Stomach (tissue), 9 donors: ENCODE results near the gene IKZF1. TPM values are rescaled to one million over a fixed set of nuclear protein-coding genes. Genes with fewer than 3 reads are reported as not detected.

ENCODE experiments used
- DNase-seq, 2 donors: peaks; one replicate each; pipeline versions ENCODE4 v3.0.0 to v3.0.0-alpha.2; 2013 to 2019
- H3K27ac ChIP-seq, 5 donors: fragments of 200-600 bp in 4 of 5; sonication (generic) in 4 of 5; one replicate each; pipeline ENCODE4 v1.5.1; 2013 to 2019; ENCODE audit warnings: mild to moderate bottlenecking in 1 of 5, moderate library complexity in 1 of 5
- H3K27me3 ChIP-seq, 3 donors: fragments of 200-600 bp; sonication (generic); one replicate each; pipeline ENCODE4 v1.5.1; 2017 to 2019; ENCODE audit warnings: mixed run types in 1 of 3
- H3K36me3 ChIP-seq, 4 donors: fragments of 200-600 bp; sonication (generic); 1 replicate in 3 of 4; 2 replicates in 1 of 4; pipeline ENCODE4 v1.5.1; 2016 to 2019
- H3K4me1 ChIP-seq, 4 donors: fragments of 200-600 bp; sonication (generic); one replicate each; pipeline ENCODE4 v1.5.1; 2016 to 2019
- H3K4me3 ChIP-seq, 4 donors: fragments of 200-600 bp; sonication (generic) in 3 of 4; one replicate each; pipeline ENCODE4 v1.5.1; 2016 to 2019; ENCODE audit warnings: mild to moderate bottlenecking in 1 of 4
- H3K9me3 ChIP-seq, 4 donors: fragments of 200-600 bp; sonication (generic); one replicate each; pipeline ENCODE4 v1.5.1; 2016 to 2019
- CTCF ChIP-seq, 7 experiments: fragments of 450-650 bp in 4 of 7; fragments of 200-600 bp in 3 of 7; sonication (generic) in 3 of 7; IDR thresholded peaks; one replicate each; pipeline ENCODE4 v1.5.1; 2016 to 2019; ENCODE audit warnings: antibody characterized with exemption in 7 of 7, control low read depth in 2 of 7, mild to moderate bottlenecking in 1 of 7
- EP300 ChIP-seq: sonication (generic); formaldehyde crosslinking; IDR thresholded peaks from one replicate; pipeline ENCODE4 v1.6.1; 2017; ENCODE audit warnings: antibody characterized with exemption
- POLR2A ChIP-seq, 4 donors: fragments of 450-650 bp; IDR thresholded peaks; one replicate each; pipeline ENCODE4 v1.6.1; 2016; ENCODE audit warnings: antibody characterized with exemption in 4 of 4, control low read depth in 2 of 4, mild to moderate bottlenecking in 1 of 4, moderate library complexity in 1 of 4
- POLR2AphosphoS5 ChIP-seq, 3 donors: sonication (generic); formaldehyde crosslinking; IDR thresholded peaks; one replicate each; pipeline ENCODE4 v1.6.1; 2016; ENCODE audit warnings: antibody characterized with exemption in 3 of 3
- WGBS, 5 donors: extraction: QIAGEN DNeasy Blood & Tissue Kit in 3 of 5; methylation state at CpG; one replicate each; pipeline versions ENCODE4 v1.1.5 to v1.1.7; 2013 to 2018; 5-methylcytosine and 5-hydroxymethylcytosine counted together
- intact Hi-C: fragments of 100-400 bp; cut with DNase I; formaldehyde crosslinking; loops from one replicate; pipeline ENCODE4 v1.15.1; 2023; ENCODE audit warnings: low total_unique reads
- polyA plus RNA-seq, 3 donors: library from polyadenylated mRNA; stranded (reverse); fragments of 200-250 nt; gene quantifications; one replicate each; pipeline ENCODE4 v1.2.3, GENCODE V29; 2013
- total RNA-seq, 5 donors: library from RNA; depleted of rRNA; stranded (reverse); fragments of >200 nt; gene quantifications; one replicate each; pipeline versions ENCODE4 v1.1.0 to v1.2.3, GENCODE V29; 2014 to 2016
- donor health status: healthy with polysubstance abuse.
- donor health status: Bipolar disorder and iron deficiency.
- donor health status: healthy.

IKZF1 gene
- total and polyA plus RNA-seq, 8 donors, result 1.5 to 139 (median 9.7) TPM

- DNase-seq, result no peak
- TF ChIP-seq EP300, result no peak
- no peak for TF ChIP-seq POLR2AphosphoS5 (IDR thresholded peaks at IDR 0.05)
- TF ChIP-seq CTCF (IDR thresholded peaks at IDR 0.05), result no peak
- no peak for TF ChIP-seq POLR2A (IDR thresholded peaks at IDR 0.05)
- Histone ChIP-seq H3K4me3 (no peak overlapping the region), H3K4me1 (peaks cover 0 to 16% (median 4%) of the 10 kb centered on the region in 4 donors), H3K36me3 (no peaks in the 10 kb centered on the region), H3K27ac (peak overlapping the region in 3 of 5 donors; percentile 34 to 61 (median 60)), H3K9me3 (no peaks in the 10 kb centered on the region), H3K27me3 (no peaks in the 10 kb centered on the region)
- 48 to 68% (median 63%) methylated on average over 2 of the region's 2 CpGs for WGBS, 5 donors
- intact Hi-C loops, result no loop called here
These were observed 36.9 kb upstream of the IKZF1 start for GRCh38 chr7:50267525-50268041.

GRCh38 chr7:50268223-50268622 lies 36.3 kb upstream of the IKZF1 start:
- no peak for DNase-seq
- Histone ChIP-seq H3K4me3 (no peak overlapping the region), H3K27me3 (no peaks in the 10 kb centered on the region), H3K36me3 (no peaks in the 10 kb centered on the region), H3K4me1 (peaks cover 0 to 16% (median 4%) of the 10 kb centered on the region in 4 donors), H3K9me3 (no peaks in the 10 kb centered on the region), H3K27ac (peak overlapping the region in 1 of 5 donors; percentile 61)
- no peak for TF ChIP-seq EP300
- TF ChIP-seq POLR2A (IDR thresholded peaks at IDR 0.05), result no peak
- TF ChIP-seq CTCF (IDR thresholded peaks at IDR 0.05), result no peak
- TF ChIP-seq POLR2AphosphoS5 (IDR thresholded peaks at IDR 0.05), result no peak
- 71 to 93% (median 88%) methylated on average over 4 of the region's 4 CpGs for WGBS, 5 donors
- intact Hi-C loops, result no loop called here

- TF ChIP-seq POLR2A (IDR thresholded peaks at IDR 0.05) (no peak), EP300 (no peak), CTCF (IDR thresholded peaks at IDR 0.05) (no peak), POLR2AphosphoS5 (IDR thresholded peaks at IDR 0.05) (no peak)
- no peaks in the 10 kb centered on the region for H3K36me3 ChIP-seq
- no peaks in the 10 kb centered on the region for H3K27me3 ChIP-seq
- H3K4me1 ChIP-seq, result peaks cover 0 to 16% (median 4%) of the 10 kb centered on the region in 4 donors
- no peaks in the 10 kb centered on the region for H3K9me3 ChIP-seq
- no peak overlapping the region for H3K4me3 ChIP-seq
- no peak for DNase-seq
- intact Hi-C loops, result no loop called here
- 73 to 90% (median 88%) methylated on average over 3 of the region's 3 CpGs for WGBS, 5 donors
- peak overlapping the region in 1 of 5 donors; percentile 61 for H3K27ac ChIP-seq
These were observed 35.5 kb upstream of the IKZF1 start for GRCh38 chr7:50268990-50269389.

GRCh38 chr7:50270531-50271018 lies 33.9 kb upstream of the IKZF1 start:
- H3K27me3 ChIP-seq, result no peaks in the 10 kb centered on the region
- TF ChIP-seq CTCF (IDR thresholded peaks at IDR 0.05) (no peak), POLR2A (IDR thresholded peaks at IDR 0.05) (no peak), EP300 (no peak), POLR2AphosphoS5 (IDR thresholded peaks at IDR 0.05) (no peak)
- H3K27ac ChIP-seq, result no peak overlapping the region
- DNase-seq, result no peak
- intact Hi-C loops, result no loop called here
- H3K9me3 ChIP-seq, result no peaks in the 10 kb centered on the region
- 71 to 80% (median 72%) methylated on average over 5 of the region's 5 CpGs for WGBS, 5 donors
- H3K4me1 ChIP-seq, result peaks cover 0 to 16% (median 4%) of the 10 kb centered on the region in 4 donors
- no peaks in the 10 kb centered on the region for H3K36me3 ChIP-seq
- H3K4me3 ChIP-seq, result no peak overlapping the region
